Cardiac fibroblast (primary cell): ENCODE measurements around the gene GMPPA.

Experiments
- DNase-seq, 2 donors: peaks; one replicate each; pipeline versions ENCODE4 v3.0.0 to v3.0.0-alpha.2; 2010; ENCODE audit warnings: low read depth in 2 of 2
- H3K4me3 ChIP-seq, 2 donors: replicated peaks in 1 of 2; 1 replicate in 1 of 2; 2 replicates in 1 of 2; pipeline ENCODE4 v1.5.1; 2011; ENCODE audit warnings: low read depth in 2 of 2, low read length in 2 of 2, mild to moderate bottlenecking in 2 of 2, moderate library complexity in 1 of 2
- CTCF ChIP-seq: IDR thresholded peaks from one replicate; pipeline ENCODE4 v1.5.1; 2011; ENCODE audit warnings: low read depth, mild to moderate bottlenecking, low read length, inconsistent platforms

The GMPPA gene

GRCh38 chr2:219498280-219499057 is at the start of gene GMPPA:
Gene GMPPA, plus strand, starts transcription at chr2:219498891. Its CDS starts 1,085 bp downstream, at chr2:219499976.
- DNase-seq = peak; percentile 99
- H3K4me3 ChIP-seq = peak within 1 kb of the TSS; percentile 58 to 83
- no peak for TF ChIP-seq CTCF

- H3K4me3 ChIP-seq = no peak overlapping the region
- no peak for TF ChIP-seq CTCF
- DNase-seq = no peak
These were observed 49.1 kb upstream of the GMPPA start for GRCh38 chr2:219449609-219450008.

GRCh38 chr2:219451661-219452360 is 46.9 kb upstream of the GMPPA start:
- DNase-seq = peak; percentile 29 to 41
- no peak for TF ChIP-seq CTCF
- no peak overlapping the region for H3K4me3 ChIP-seq

GRCh38 chr2:219452361-219453317 is 46.1 kb upstream of the GMPPA start:
- peak; percentile 96 to 97 for DNase-seq
- TF ChIP-seq CTCF = no peak
- no peak overlapping the region for H3K4me3 ChIP-seq

GRCh38 chr2:219453671-219454590 is 44.8 kb upstream of the GMPPA start:
- H3K4me3 ChIP-seq = no peak overlapping the region
- TF ChIP-seq CTCF = no peak
- DNase-seq = peak; percentile 86 to 96
